ENCODE data around the gene DUSP22. TPM values are rescaled to one million over a fixed set of nuclear protein-coding genes. Genes with fewer than 3 reads are reported as not detected.

Gene DUSP22
- total RNA-seq, 2 donors from 2014 or later = 26.5 to 29.5 TPM

DNA sequence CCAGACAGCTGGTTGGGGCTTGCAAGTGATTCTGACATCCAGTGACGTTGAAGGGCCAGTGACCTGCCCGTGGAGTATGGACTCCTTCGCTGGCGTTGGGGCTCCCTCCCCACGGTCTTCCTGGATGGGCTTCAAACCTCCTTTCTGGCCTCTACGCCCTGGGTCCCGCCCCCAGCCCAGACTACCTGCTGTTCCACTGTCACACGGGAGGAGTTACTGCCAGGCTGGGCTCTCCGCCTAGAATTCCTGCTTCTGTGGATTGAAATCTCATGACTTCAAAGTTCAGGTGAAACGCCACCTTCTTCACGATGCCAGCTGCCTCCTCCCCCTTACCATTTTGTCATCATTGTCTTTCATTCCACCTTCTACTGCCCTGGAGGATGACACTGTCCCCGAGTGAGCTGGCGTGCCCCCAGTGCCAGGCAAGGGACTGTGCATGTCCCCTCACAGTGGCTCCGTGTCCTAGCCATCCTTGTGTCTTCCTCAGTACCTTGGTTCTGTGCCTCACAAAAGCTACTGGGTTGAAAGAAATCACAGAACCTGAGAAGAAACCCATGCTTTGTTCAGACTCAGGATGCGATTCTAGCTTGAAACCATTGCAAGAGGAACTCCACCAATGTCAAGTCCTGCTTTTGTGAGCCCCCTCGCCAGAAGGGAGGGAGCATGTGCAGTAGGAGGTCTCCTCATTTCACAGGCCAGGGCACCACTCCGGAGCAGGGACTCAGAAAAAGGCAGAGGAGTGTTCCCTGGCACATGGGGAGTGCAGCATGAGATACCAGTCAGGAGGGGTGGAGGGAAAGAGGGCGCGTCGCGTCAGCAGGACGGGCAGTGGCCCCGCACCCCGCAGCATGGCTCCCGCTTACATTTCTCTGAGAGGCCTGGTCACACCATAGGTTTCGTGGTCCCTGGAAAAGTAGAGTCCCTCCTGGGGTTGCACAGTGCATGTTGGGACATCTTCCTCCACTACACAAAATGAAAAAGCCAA, 88.2 kb downstream of the DUSP22 start:
- no peak for ATAC-seq
- intact Hi-C loops (cut with DNase I, micrococcal nuclease) = no loop called here
- peak in 1 of 2 donors; percentile 20 for DNase-seq

DNA sequence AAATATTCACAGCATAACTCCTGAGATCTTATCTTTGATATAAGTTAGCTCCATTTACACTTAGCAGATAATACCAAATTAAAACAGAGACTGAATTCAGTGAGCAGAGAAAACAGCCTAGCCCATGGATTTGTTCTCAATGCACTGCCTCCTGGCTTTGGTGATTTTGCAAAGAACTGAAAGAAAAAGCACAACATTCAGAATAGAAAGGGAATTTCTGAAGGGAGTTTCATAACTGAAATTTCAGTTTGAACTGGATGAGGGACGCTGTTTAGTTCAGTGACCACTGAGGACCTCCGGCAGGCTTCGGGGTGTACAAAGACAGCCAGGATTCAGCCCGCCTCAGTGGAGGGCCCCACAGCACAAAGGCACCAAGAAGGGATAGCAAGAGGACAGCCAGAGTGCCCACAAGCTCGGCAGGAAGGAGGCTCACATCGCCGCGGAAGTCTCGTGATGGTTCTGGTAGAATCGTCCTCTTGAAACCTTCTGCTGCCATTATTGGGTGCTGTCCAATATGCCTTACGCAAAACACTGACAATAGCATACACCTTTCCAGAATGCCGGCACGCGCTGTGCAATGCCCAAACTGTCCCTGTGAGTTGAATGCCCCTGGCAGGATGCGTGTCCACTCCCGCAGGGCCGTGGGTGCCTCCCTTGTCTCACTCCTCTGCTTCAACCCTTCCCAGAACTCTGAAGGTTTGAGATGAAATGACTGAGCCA, 89.6 kb downstream of the DUSP22 start:
- intact Hi-C loops (cut with DNase I, micrococcal nuclease) = no loop called here
- peak in 1 of 2 donors; percentile 23 for DNase-seq
- ATAC-seq = no peak

DNA sequence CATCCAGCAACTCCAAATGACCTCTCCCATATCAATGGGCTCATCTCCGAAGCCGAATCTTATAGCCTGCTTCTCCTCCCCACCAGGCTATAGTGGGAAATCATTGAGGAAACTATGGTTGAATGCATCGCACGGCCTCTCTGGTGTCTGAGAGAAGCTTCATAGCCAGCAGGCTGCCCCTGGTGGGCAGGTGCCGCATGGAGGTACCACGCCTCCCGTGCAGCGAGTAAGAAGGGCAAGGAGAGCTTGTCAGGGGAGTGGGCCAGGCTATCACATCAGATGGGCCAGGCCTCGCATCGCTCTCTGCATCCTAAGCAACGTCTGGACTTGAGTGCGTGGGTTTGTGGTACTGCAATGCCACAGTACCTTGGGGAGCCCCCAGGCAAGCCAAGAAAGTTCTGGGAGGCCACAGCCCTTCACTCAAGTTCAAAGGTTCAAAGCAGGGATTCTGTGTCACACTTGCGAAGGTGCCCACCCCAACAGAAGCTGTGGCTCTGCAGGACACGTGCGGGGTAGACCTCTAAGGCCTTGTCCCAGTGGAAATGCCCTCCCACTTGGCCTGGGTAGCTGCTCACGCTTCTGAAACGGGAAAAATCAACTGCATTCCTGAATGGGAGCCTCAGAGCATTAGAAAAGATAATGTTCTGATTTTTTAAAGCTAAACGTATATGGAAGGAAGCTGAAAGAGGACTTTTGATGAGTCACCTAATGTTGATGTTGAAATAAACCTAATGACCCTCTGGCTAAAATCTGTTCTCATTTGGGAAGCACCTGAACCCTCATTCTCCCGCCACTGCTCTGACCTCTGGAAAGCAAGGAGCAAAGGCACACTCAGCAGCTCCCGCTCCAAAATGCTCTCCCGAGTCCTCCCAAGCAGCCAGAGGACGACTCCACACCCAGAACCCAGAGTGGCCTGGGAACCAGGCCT, 90.9 kb downstream of the DUSP22 start:
- DNase-seq (no peak), ATAC-seq (no peak)
- intact Hi-C loops (cut with DNase I, micrococcal nuclease) = no loop called here

DNA sequence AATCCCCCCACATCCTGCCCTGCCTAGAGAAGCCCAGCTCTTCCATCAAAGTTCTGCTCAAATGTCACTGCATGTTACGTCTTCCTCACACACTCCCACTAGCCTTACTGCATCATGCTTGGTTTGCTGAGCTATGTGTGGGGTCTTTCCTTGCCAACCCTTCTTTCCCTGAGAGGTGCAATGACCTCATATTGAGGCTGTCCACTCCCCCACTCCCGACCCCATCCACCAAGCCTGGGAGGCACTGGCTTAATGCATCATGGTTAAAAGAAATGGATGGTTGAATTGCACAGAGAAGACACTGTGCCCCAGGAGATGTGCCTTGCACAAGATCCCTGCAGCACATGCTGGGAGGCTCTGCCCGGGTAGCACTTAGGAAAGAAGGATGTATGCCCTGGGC, 91.6 kb downstream of the DUSP22 start:
- intact Hi-C loops (cut with DNase I, micrococcal nuclease) = no loop called here
- ATAC-seq (no peak), DNase-seq (no peak)

DNA sequence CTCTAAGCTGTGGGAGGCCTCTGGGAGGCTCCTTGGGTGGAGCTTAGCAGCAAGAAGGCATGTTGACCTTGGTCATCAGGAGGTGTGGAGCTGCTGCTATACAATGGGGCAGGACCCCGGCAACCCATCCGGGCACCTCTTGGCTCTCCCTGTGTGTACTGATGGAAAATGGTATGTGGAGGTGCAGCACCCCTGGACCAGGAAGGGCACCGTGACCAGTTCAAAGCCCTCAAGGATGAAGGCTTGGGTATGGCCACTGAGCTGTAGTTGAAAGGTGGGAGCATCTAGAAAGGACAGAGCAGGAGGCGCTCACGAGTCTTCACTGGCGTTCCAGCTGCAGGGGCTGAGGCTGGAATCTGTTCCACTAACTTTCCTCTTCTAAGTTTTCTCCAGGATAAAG, 92.6 kb downstream of the DUSP22 start:
- intact Hi-C loops (cut with DNase I, micrococcal nuclease) = no loop called here
- DNase-seq = no peak
- no peak for ATAC-seq

DNA sequence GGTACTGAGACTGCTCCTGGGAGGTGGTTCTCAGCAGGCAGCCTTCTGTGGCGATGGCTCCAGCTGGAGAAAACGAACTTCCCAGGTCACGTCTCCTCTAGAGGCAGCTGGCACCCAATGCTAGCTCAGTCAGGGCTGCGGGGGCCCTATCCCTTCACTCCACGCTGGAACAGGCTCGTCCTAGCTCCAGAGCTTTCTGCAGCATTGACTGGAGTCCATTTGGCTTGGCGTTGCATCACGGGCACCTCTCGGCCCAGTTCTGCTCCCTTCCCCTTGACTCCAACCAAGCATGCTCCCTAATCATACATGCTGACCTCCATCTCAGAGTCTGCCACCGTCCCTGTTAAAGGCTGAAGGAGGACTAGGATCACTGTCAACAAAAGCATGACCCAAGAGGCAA, 93.3 kb downstream of the DUSP22 start:
- ATAC-seq = no peak
- intact Hi-C loops (cut with DNase I, micrococcal nuclease) = no loop called here

DNA sequence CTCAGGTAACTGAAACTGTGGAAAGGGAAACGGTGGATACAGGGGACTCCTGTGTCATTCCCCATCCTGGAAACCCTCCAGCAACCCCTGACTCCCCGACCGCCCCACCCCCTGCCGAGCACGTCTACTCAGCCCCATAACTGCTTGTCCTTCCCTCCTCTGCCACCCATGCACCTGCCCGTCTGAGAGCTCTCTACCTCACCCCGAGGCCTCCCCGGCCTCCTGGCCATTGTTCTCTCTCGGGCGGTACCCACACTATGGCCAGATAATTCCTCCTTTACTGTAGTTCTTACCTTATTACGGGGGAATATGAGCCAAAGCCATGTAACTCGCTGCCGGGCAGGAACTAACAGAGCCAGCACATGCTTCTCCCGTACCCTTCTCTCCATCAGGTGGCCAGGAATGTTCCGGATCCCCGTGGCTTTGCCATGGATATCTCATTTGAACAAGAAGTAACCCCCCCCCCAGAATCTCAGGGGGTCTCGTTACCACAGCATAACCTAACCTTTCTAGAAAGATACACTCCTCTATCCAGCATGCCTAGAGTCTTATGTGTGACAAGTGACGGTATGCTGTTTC, 94.5 kb downstream of the DUSP22 start:
- ATAC-seq (no peak), DNase-seq (no peak)
- intact Hi-C loops (cut with DNase I, micrococcal nuclease) = no loop called here

More for the DNA sequence above, 93.3 kb downstream of the DUSP22 start:
- no peak for DNase-seq

DNA sequence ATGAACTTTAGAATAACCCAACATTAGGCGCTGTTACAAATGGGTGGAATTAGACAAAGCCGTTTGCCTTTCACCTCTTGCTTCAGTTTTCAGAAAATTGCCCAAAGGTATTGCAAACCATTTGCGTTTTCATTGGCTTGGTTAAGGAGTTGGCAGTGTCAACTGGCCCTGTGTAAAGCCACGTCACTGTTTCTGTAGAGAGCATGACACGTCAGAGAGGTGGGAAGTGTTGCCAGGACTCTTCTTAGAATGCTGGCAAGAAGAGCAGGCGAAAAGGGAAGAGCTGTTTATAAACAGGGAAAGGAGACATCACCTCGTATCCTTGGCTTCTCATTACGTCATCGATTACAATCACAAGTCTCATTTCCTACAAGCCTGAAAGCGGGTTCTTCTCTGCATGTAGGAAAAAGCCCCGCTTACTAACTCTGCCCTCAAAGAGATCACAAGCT, 95.0 kb downstream of the DUSP22 start:
- intact Hi-C loops (cut with DNase I, micrococcal nuclease) = no loop called here
- ATAC-seq (no peak), DNase-seq (no peak)

DNA sequence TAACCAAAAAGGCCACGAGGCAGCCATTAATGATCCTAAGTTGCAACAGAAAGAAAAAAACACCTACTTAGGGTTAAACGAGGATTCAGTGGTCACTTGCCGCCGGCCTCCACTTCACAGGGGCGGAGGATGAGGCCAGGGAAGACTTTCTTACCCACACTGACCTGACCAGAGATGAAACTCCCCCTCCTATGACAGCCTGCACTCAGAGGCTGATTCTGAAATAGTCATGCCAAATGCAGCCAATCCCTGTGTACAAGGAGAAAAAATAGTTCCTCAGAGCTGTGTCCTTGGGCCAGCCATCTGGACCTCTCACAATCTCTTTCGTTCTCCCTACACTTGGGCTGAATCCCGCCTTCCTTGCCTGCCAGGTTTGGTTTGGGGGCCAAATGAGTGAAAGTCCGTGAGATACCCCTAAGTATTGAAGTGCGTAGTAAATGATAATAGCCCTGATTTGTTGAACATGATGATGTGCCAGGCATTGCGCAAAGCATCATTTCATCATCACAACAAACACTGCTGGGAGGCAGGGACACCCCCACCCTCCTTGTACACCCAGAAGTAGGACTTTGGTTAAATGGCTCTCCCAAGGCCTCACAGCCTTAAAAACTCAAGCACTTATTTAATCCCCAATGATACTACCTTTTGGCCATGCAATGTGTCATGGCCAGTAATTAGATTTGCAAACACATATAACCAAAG, 96.1 kb downstream of the DUSP22 start:
- DNase-seq = no peak
- no peak for ATAC-seq
- intact Hi-C loops (cut with DNase I, micrococcal nuclease) = no loop called here

DNA sequence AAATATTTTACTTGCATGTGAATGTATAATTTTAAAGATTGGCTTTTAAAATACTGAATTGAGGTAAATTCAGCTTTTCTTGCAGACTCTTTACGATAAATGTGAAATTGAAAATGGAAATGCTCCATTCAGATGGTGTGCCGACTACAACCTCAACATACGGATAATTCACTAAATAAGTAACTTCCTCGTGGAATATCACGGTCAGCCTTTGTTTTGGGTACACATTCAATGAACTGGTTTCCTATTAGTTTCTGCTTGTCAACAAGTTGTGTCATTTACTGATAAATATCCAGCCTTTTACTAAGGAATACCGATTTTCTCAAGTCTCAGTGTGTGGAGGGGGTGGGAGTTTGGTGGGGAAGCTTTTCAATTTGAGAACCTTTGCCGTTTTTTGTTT, 96.9 kb downstream of the DUSP22 start:
- intact Hi-C loops (cut with DNase I, micrococcal nuclease) = no loop called here
- DNase-seq (no peak), ATAC-seq (no peak)

DNA sequence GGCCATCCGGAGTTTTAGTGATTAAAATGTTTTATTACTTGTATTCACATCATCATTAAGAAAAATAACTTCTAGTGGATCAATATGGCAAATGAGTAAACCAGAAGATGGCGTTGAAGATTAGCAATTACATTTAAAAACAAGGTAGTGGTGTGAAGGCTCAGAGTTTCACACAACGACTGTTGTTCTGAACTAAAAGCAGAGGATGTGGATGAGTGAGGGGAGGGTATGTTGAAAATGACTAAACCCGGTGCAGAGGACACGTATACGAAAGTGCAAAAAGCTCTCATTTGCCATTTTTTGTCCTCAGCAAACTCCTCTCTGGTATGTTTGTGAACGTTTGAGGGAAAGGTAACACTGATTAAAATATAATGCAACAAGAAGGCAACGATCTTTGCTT, 97.3 kb downstream of the DUSP22 start:
- no peak for ATAC-seq
- no peak for DNase-seq
- intact Hi-C loops (cut with DNase I, micrococcal nuclease) = no loop called here

DNA sequence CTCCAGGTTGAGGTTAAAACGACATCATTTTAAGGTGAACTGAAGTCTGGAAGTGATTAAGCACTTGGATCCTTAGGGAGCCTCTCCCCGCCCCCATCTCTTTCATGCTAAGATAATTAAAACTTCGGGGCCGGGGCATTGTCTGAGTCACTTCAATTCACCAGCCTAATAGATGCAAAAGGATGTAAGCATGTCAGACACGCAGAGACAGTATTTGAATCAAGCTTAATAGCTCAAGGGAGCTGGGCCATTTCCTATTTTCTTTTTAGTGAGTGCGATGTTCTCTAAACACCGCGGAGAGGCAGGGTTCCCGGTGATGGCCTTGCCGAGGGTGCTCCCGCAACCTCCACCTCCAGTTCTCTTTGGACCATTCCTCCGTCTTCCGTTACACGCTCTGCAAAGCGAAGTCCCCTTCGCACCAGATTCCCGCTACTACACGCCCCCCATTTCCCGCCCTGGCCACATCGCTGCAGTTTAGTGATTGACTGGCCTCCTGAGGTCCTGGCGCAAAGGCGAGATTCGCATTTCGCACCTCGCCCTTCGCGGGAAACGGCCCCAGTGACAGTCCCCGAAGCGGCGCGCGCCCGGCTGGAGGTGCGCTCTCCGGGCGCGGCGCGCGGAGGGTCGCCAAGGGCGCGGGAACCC, 98.7 kb downstream of the DUSP22 start:
- DNase-seq = peak in 1 of 2 donors; percentile 36
- intact Hi-C loops (cut with DNase I, micrococcal nuclease) = no loop called here
- no peak for ATAC-seq

DNA sequence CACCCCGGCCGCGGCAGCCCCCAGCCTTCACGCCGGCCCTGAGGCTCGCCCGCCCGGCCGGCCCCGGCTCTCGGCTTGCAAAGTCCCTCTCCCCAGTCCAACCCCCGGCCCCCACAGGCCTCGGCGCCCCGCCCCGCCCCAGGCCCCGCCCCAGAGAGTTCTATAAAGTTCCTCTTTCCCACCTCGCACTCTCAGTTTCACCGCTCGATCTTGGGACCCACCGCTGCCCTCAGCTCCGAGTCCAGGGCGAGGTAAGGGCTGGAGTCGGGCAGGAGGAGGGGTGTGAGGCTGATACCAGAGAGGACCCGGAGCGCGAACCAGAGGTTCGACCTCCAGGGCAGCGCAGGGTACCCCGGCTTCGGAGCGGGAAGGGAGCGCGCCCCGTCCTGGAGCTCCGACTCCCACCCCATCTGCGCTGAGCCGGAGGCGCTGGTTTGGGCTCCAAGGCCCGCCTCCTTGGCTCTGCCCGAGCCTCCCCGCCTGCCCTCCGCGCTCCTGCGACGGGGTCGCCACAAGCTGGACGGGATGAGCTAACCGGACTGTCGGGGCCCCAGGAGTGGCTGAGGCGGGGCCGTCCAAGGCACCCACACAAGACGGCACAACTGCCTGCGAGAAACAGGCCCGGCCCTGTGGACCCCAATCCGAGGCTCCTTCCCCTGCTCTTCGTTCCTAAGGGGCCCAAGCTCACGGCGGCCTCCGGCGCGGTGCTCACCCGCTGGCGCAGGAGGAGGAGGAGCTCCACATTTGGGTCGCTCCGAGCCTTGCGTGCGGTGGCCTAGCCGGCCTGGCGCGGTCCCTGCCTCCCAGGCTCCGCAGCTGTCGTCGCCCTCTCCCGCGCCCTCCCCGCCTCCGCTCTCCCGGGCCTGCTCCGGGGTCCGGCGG, 99.5 kb downstream of the DUSP22 start, which contains the start of gene IRF4:
IRF4 (plus strand) TSS at position 194 of the 882 bp plus-strand sequence. CDS start 1,401 bp downstream, outside the sequence.
- peak; percentile 38 to 56 for DNase-seq
- ATAC-seq = peak; percentile 31
- intact Hi-C loops (cut with DNase I, micrococcal nuclease) = no loop called here

DNA sequence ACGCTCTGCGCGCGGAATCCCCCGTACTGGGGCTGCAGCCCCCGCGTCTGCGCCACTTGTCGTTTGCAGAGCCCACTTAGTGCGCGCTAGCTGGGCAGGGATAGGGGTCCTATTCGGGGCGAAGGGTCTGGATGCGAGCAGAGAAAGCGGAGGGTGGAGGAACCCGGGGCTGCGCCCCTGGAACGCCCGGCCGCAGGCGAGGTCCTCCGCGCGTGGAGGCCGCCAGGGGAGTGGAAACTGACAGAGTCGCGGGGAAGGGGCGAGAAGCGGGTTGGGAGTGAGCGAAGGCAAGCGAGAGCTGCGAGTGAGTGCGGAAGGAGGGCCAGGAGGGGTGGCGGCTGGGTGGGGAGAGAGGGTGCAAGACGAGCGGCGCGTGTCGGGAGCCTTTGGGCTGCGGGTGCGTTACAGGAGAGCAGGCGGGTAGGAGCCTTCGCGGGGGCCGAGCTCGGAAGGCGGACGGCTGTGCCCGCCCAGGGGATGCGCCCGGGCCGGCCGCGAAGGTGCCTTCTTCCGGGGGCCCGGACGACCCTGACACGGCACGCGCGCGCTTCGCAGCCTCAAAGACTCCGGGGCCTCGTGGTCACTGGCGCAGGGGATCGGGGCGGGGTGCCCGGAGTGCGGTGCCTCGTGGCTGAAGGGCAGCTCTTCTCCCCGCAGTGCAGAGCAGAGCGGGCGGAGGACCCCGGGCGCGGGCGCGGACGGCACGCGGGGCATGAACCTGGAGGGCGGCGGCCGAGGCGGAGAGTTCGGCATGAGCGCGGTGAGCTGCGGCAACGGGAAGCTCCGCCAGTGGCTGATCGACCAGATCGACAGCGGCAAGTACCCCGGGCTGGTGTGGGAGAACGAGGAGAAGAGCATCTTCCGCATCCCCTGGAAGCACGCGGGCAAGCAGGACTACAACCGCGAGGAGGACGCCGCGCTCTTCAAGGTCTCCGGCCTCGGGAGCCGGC, 100.4 kb downstream of the DUSP22 start:
- ATAC-seq = no peak
- DNase-seq = no peak
- intact Hi-C loops (cut with DNase I, micrococcal nuclease) = no loop called here
